ENCODE measurements around the gene C3orf62.

The C3orf62 gene

GRCh38 chr3:49276475-49277382 lies at the start of gene C3orf62:
TSS of gene C3orf62 (minus strand) at chr3:49277232. CDS start at chr3:49276872, 360 bp downstream.
- peak; percentile 7 to 86 (median 65) for DNase-seq

- no peak for DNase-seq
Measured at GRCh38 chr3:49324768-49325167, 47.7 kb upstream of the C3orf62 start.

- peak in 24 of 51 donors; percentile 3 to 76 (median 25) for DNase-seq
Measured at GRCh38 chr3:49316696-49317457, 39.8 kb upstream of the C3orf62 start.

- no peak for DNase-seq
Measured at GRCh38 chr3:49313896-49314688, 37.1 kb upstream of the C3orf62 start.

- no peak for DNase-seq
Measured at GRCh38 chr3:49311283-49311682, 34.3 kb upstream of the C3orf62 start.

GRCh38 chr3:49310677-49311076 lies 33.6 kb upstream of the C3orf62 start:
- no peak for DNase-seq

GRCh38 chr3:49305608-49306007 lies 28.6 kb upstream of the C3orf62 start:
- DNase-seq, result no peak

GRCh38 chr3:49302613-49303012 lies 25.6 kb upstream of the C3orf62 start:
- no peak for DNase-seq

GRCh38 chr3:49300595-49300994 lies 23.6 kb upstream of the C3orf62 start:
- no peak for DNase-seq

- no peak for DNase-seq
Measured at GRCh38 chr3:49298511-49298910, 21.5 kb upstream of the C3orf62 start.

- DNase-seq, result no peak
Measured at GRCh38 chr3:49296781-49297411, 19.9 kb upstream of the C3orf62 start.

- DNase-seq, result no peak
Measured at GRCh38 chr3:49295489-49296058, 18.5 kb upstream of the C3orf62 start.

GRCh38 chr3:49294343-49294742 lies 17.3 kb upstream of the C3orf62 start:
- DNase-seq, result no peak

GRCh38 chr3:49283997-49284396 lies 7.0 kb upstream of the C3orf62 start:
- no peak for DNase-seq

GRCh38 chr3:49279376-49279775 lies 2.3 kb upstream of the C3orf62 start:
- DNase-seq, result no peak

GRCh38 chr3:49278548-49278947 lies 1.5 kb upstream of the C3orf62 start:
- no peak for DNase-seq

GRCh38 chr3:49277383-49277775 lies 347 bp upstream of the C3orf62 start:
- DNase-seq, result no peak

- DNase-seq, result no peak
Measured at GRCh38 chr3:49273825-49274532, 3.1 kb downstream of the C3orf62 start.

GRCh38 chr3:49271047-49271446 lies 6.0 kb downstream of the C3orf62 start:
- no peak for DNase-seq

- DNase-seq, result no peak
Measured at GRCh38 chr3:49270156-49270500, 6.9 kb downstream of the C3orf62 start.

Measured in hypothalamus (tissue), 51 donors.